ES-I3 (cell line): ENCODE results near the gene CLDN34.
A peak's percentile ranks its signal among the peaks of the same experiment; 100 is the strongest.

Experiments
- H3K36me3 ChIP-seq: 2 replicates; pipeline ENCODE4 v1.6.1; 2013; ENCODE audit warnings: mild to moderate bottlenecking, low read length, control low read depth, moderate library complexity; ENCODE audit not compliant: insufficient read depth
- H3K4me1 ChIP-seq: 2 replicates; pipeline ENCODE4 v1.6.1; 2013; ENCODE audit warnings: mild to moderate bottlenecking, control low read depth, low read length; ENCODE audit not compliant: insufficient read depth
- H3K9ac ChIP-seq: 2 replicates; pipeline ENCODE4 v1.6.1; 2013; ENCODE audit warnings: low read depth, mild to moderate bottlenecking, low read length, moderate library complexity
- H3K9me3 ChIP-seq: 2 replicates; pipeline ENCODE4 v1.6.1; 2013; ENCODE audit warnings: mild to moderate bottlenecking, low read length, moderate library complexity; ENCODE audit not compliant: control insufficient read depth, insufficient read depth

Gene CLDN34

GRCh38 chrX:9966775-9967408 lies at the start of gene CLDN34:
TSS of gene CLDN34 (plus strand) at chrX:9967358. CDS start at chrX:9967358, 0 bp downstream.
- no peaks in the 10 kb centered on the region for H3K9me3 ChIP-seq
- no peaks in the 10 kb centered on the region for H3K4me1 ChIP-seq
- H3K36me3 ChIP-seq: no peaks in the 10 kb centered on the region
- no peak within 1 kb of the TSS for H3K9ac ChIP-seq

GRCh38 chrX:9917861-9918260 lies 49.3 kb upstream of the CLDN34 start:
- H3K9ac ChIP-seq: no peak overlapping the region
- H3K36me3 ChIP-seq: no peaks in the 10 kb centered on the region
- peaks cover 14% of the 10 kb centered on the region for H3K4me1 ChIP-seq
- no peaks in the 10 kb centered on the region; the same call in 1 of the 2 replicates for H3K9me3 ChIP-seq

- Histone ChIP-seq H3K9me3 (no peaks in the 10 kb centered on the region; the same call in 1 of the 2 replicates), H3K36me3 (no peaks in the 10 kb centered on the region), H3K4me1 (peaks cover 7% of the 10 kb centered on the region; the same call in 1 of the 2 replicates), H3K9ac (no peak overlapping the region)
These were observed 47.5 kb upstream of the CLDN34 start for GRCh38 chrX:9919632-9920172.

- peaks cover 6% of the 10 kb centered on the region; the same call in 1 of the 2 replicates for H3K4me1 ChIP-seq
- H3K9me3 ChIP-seq: no peaks in the 10 kb centered on the region; the same call in 1 of the 2 replicates
- H3K36me3 ChIP-seq: no peaks in the 10 kb centered on the region
- H3K9ac ChIP-seq: no peak overlapping the region
These were observed 45.8 kb upstream of the CLDN34 start for GRCh38 chrX:9921407-9921806.

- Histone ChIP-seq H3K36me3 (no peaks in the 10 kb centered on the region), H3K9ac (no peak overlapping the region), H3K9me3 (no peaks in the 10 kb centered on the region; the same call in 1 of the 2 replicates), H3K4me1 (peaks cover 13% of the 10 kb centered on the region)
These were observed 43.8 kb upstream of the CLDN34 start for GRCh38 chrX:9923357-9923756.

GRCh38 chrX:9926002-9926401 lies 41.2 kb upstream of the CLDN34 start:
- Histone ChIP-seq H3K36me3 (no peaks in the 10 kb centered on the region), H3K4me1 (peaks cover 23% of the 10 kb centered on the region), H3K9ac (no peak overlapping the region), H3K9me3 (no peaks in the 10 kb centered on the region; the same call in 1 of the 2 replicates)

- peak overlapping the region; percentile 7; the same call in 1 of the 2 replicates for H3K9ac ChIP-seq
- H3K4me1 ChIP-seq: peaks cover 23% of the 10 kb centered on the region
- no peaks in the 10 kb centered on the region for H3K9me3 ChIP-seq
- H3K36me3 ChIP-seq: no peaks in the 10 kb centered on the region
These were observed 39.3 kb upstream of the CLDN34 start for GRCh38 chrX:9927698-9928482.

GRCh38 chrX:9935436-9935835 lies 31.7 kb upstream of the CLDN34 start:
- Histone ChIP-seq H3K9me3 (no peaks in the 10 kb centered on the region), H3K36me3 (no peaks in the 10 kb centered on the region; the same call in 1 of the 2 replicates), H3K9ac (no peak overlapping the region), H3K4me1 (no peaks in the 10 kb centered on the region)

- Histone ChIP-seq H3K4me1 (no peaks in the 10 kb centered on the region), H3K9me3 (no peaks in the 10 kb centered on the region; the same call in 1 of the 2 replicates), H3K9ac (no peak overlapping the region), H3K36me3 (no peaks in the 10 kb centered on the region; the same call in 1 of the 2 replicates)
These were observed 29.4 kb upstream of the CLDN34 start for GRCh38 chrX:9937761-9938160.

- Histone ChIP-seq H3K4me1 (no peaks in the 10 kb centered on the region), H3K9ac (no peak overlapping the region), H3K36me3 (no peaks in the 10 kb centered on the region; the same call in 1 of the 2 replicates), H3K9me3 (no peaks in the 10 kb centered on the region; the same call in 1 of the 2 replicates)
These were observed 28.6 kb upstream of the CLDN34 start for GRCh38 chrX:9938516-9938915.

GRCh38 chrX:9940421-9940820 lies 26.7 kb upstream of the CLDN34 start:
- Histone ChIP-seq H3K36me3 (no peaks in the 10 kb centered on the region; the same call in 1 of the 2 replicates), H3K4me1 (no peaks in the 10 kb centered on the region), H3K9me3 (no peaks in the 10 kb centered on the region; the same call in 1 of the 2 replicates), H3K9ac (no peak overlapping the region)

GRCh38 chrX:9942086-9942485 lies 25.1 kb upstream of the CLDN34 start:
- Histone ChIP-seq H3K4me1 (no peaks in the 10 kb centered on the region), H3K9me3 (no peaks in the 10 kb centered on the region; the same call in 1 of the 2 replicates)

GRCh38 chrX:9943420-9943819 lies 23.7 kb upstream of the CLDN34 start:
- H3K9me3 ChIP-seq: no peaks in the 10 kb centered on the region; the same call in 1 of the 2 replicates

More at GRCh38 chrX:9942086-9942485, 25.1 kb upstream of the CLDN34 start:
- H3K36me3 ChIP-seq: no peaks in the 10 kb centered on the region; the same call in 1 of the 2 replicates
- H3K9ac ChIP-seq: no peak overlapping the region

GRCh38 chrX:9947131-9947794 lies 19.9 kb upstream of the CLDN34 start:
- H3K36me3 ChIP-seq: 0 out of 2 replicates have a peak, but pooled peaks cover 2% of the 10 kb centered on the region
- H3K9me3 ChIP-seq: peaks cover 5% of the 10 kb centered on the region
- H3K9ac ChIP-seq: no peak overlapping the region
- no peaks in the 10 kb centered on the region for H3K4me1 ChIP-seq

More at GRCh38 chrX:9943420-9943819, 23.7 kb upstream of the CLDN34 start:
- Histone ChIP-seq H3K9ac (no peak overlapping the region), H3K4me1 (no peaks in the 10 kb centered on the region), H3K36me3 (no peaks in the 10 kb centered on the region; the same call in 1 of the 2 replicates)
